ENCODE data around the gene RASAL3.
"Not testable (repeated sequence)": the region's sequence is repeated elsewhere in the genome, so short reads cannot be mapped to it uniquely, and the experiment has no call there.

RASAL3 gene

DNA sequence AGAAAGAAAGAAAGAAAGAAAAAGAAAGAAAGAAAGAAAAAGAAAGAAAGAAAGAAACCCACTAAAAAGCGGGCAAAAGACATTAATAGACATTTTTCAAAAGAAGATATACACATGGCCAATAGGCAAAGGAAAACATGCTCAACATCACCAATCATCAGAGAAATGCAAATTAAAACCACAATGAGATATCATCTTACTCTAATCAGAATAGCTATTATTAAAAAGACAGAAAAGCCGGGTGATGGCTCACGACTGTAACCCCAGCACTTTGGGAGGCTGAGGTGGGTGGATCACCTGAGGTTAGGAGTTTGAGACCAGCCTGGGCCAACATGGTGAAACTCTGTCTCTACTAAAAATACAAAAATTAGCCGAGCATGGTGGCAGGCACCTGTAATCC, 9.5 kb upstream of the RASAL3 start:
- not testable (repeated sequence) for DNase-seq (ENCODE audit: low read depth in 2 of 2)

DNA sequence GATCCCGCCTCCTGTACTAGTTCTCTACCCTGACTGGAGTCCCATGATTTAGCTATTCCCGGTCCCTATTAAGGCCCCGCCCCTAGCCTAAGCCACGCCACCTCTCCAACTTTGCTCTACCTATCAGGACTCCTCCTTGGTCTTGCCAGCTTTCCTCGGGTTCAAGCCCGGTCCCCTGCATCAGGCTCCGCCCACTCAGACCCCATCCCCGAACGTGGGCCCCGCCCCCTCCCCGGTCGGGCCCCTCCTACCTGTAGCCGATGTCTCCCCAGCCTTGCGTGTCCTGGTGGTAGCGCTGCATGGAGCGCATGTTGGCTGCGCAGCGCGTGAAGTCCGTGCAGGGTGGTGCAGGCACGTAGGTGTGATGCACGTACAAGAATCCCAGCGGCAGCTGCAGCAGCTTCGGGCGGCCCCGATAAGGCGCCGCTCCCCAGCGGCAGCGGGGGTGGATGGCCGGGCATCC, 7.3 kb upstream of the RASAL3 start:
- DNase-seq (ENCODE audit: low read depth in 2 of 2), result no peak

DNA sequence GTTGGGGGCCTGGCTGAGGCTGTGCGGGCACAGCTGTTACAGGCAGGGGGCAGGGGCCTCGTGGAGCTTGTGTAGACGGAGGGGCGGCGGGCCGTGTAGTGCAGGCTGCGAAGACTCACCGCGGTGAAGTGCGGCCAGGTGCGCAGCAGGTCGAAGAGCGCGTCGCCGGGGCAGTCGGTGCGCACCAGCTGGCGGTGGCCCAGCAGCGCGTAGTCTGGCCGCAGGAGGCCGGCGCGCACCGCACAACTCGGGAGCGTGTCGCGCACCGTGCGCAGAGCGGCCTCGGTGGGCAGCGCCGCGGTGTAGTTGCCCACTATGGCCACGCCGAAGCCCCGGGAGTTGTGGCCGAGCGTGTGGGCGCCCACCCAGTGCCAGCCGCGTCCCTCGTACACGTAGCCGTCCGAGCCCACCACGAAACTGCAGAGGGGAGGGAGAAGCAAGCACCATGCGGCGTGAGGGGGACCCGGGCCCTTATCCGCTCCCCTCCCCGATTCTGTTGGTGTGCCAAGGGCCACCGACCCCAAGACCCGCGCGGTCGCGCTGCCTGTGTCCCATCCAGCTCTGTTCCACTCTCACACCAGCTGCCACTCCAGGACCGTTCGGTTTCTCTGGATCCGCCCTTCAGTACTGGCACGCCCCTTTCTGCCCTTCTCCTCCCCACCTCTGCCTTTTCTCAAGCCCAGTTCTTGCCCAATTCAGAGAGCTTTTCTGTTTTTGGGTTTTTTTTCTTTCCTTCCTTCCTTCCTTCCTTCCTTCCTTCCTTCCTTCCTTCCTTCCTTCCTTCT, 5.4 kb upstream of the RASAL3 start:
- no peak for DNase-seq (ENCODE audit: low read depth in 2 of 2)

DNA sequence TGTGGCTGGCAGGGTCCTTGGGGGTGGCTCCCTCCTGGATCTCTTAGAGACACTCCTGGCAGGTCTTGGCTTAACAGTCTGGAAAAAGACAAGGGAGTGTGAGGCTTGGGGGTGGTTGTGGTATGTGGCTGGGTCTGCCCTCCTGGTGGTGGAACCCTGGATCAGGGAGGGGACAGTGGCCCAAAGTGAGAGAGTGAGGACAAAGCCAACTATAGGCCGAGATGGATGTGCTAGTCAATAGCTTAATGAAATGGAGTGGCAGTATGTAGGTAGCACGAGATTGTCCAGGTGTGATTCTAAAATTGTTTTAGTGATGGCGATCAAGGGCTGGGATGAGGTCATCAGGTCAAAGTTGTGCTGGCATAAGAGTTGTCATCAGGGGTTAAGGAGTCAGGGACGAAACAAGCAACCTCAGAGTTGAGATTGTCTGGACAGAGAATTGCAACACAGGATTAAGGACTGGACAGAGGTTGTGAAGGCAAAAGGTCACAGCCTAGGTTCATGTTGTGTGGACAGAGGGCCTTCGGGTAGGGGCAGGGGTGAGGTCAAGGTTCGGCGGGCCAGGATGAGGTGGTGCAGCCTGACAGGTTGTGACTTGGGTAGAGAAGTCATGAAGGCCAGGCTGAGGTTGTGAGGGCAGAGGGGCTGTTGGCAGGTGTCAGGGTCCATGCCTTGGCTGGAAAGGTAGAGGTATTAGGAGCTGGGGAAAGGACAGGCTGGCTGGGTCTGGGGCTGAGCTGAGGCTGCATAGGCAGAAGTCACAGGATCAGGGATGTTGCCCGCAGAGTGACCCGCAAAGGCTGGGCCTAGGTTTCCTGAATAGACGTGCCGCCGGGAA, 4.5 kb upstream of the RASAL3 start:
- no peak for DNase-seq (ENCODE audit: low read depth in 2 of 2)

DNA sequence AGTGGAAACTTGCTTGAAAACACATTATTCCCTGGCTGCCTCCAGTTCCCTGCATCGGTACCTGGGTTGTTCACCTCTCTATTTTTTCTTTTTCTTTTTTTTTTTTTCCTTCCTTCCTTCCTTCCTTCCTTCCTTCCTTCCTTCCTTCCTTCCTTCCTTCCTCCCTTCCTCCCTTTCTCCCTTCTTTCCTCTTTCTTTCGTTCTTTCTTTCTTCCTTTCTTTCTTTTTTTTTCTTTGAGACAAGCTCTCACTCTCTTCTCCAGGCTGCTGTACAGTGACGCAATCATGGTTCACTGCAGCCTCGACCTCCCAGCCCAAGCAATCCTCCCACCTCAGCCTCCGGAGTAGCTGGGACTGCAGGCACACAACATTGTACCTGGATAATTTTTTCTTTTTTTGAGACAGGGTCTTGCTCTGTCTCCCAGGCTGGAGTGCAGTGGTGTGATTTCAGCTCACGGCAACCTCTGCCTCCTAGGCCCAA, 3.4 kb upstream of the RASAL3 start:
- no peak for DNase-seq (ENCODE audit: low read depth in 2 of 2)

DNA sequence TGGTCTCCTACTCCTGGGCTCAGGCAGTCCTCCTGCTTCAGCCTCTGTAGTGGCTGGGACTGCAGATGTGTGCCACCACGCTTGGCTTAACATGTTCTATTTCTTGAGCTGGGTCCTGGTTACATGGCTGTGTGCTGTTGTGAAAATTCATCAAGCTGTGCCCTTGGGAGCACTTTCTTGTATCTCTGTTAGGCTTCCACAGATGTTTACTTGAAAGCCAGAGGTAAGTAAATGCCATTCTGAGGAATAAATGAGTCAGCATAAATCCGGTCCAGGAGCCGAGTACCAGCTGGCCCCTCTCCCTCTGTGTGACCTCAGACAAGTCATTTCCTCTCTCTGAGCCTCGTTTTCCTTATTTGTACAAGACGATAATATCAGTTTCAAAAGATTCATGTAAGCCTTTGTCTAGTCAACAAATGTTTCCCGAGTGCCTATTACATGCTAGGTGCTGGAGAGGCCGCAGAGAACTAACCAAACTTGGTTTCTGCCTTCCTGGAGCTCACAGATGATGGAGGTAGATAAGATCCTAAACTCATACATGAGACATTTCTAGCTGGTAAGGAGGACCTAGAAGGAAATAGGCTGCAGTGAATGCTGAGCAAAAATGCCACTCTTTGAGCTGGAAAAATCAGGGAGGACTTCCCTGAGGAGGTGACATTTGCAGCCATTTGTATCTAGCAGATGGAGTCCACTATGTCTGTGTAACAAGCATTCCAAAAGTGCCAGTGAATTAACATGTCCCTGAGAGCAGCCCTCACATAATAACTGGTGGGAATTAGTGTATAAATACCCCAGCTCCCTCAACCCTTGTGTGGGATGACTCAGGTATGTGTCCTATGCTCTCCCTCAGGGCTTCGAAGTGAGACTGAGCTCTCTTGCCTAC, 2.7 kb upstream of the RASAL3 start:
- DNase-seq (ENCODE audit: low read depth in 2 of 2), result no peak

DNA sequence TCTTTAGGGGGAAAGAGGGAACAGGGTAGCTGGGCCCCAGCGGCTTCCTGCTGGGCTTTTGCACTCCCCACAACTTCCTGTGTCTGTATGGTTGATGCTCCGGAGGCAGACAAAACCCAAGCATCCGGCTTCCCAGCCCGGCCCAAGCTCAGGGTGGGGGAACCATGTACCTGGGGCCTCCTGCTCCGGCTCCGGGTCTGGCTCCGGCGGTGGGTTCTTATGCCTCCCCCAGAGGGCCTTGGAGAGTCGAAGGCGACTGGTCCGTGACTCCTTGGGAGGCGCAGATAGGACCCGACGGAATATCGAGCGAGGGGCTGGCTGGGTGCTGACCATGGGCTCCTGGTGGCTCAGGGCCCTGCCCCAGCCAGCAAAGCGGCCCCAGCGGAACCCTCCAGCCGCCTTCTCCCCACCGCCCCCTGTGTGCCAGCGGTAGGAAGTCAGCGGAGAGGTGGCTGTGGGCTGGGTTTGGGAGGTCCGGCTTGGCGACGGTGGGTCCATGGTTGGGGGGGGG, 428 bp downstream of the RASAL3 start:
- DNase-seq (ENCODE audit: low read depth in 2 of 2), result no peak

DNA sequence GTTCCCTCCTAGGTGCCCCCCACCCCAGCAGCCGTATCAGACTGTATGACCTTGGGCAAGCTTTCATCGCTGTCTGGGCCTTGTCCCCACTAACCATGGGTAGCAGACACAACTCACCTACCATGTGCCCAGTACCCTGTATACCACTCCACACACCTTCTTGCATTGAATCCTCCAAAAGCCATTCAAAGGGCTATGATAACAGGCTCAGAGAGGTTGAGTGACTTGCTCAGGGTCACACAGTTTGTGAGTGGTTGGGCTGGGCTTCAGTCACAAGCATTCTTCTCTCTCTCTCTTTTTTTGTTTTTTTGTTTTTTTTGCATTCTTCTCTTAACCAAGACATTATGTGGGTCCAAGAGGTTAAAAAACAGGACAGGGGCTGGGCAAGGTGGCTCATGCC, 2.6 kb downstream of the RASAL3 start:
- DNase-seq (ENCODE audit: low read depth in 2 of 2), result no peak

DNA sequence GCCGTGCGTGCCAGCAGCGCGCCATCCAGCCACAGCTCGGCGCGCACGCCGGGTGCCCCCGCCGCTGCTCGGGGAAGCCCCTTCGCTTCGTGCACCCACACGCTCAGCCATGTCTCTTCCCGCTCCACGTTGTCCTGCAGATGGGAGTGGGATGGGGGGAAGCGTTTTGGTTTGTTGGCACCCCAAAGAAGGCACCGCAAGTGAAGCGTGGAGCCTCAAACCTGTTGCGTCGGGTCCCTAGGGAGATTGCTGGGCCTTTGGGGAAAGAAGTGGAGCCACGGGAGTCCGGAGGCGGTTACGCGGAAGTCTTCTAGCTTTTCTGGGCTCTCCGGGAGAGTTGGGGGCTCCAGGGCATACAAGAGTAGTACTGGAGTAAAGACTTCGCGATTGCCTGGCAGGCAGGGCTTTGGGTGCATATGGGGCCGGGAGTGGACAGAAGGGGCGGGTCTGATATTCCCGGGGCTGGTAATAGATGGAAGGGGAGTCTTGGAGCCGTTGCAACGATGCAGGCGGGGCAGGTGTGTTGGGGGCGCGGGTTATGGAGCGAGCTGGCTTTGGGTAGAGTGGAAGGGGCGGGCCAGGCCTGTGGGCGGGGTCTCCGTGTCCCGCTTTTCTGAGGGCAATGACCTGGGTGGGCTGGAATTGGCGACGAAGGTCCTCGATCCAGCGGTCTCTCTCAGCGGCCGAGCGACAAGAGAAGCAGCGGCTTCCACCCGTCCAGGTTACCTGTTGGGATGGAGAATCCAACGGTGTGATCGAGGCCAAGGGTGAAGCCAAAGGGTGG, 6.5 kb downstream of the RASAL3 start:
- no peak for DNase-seq (ENCODE audit: low read depth in 2 of 2)

DNA sequence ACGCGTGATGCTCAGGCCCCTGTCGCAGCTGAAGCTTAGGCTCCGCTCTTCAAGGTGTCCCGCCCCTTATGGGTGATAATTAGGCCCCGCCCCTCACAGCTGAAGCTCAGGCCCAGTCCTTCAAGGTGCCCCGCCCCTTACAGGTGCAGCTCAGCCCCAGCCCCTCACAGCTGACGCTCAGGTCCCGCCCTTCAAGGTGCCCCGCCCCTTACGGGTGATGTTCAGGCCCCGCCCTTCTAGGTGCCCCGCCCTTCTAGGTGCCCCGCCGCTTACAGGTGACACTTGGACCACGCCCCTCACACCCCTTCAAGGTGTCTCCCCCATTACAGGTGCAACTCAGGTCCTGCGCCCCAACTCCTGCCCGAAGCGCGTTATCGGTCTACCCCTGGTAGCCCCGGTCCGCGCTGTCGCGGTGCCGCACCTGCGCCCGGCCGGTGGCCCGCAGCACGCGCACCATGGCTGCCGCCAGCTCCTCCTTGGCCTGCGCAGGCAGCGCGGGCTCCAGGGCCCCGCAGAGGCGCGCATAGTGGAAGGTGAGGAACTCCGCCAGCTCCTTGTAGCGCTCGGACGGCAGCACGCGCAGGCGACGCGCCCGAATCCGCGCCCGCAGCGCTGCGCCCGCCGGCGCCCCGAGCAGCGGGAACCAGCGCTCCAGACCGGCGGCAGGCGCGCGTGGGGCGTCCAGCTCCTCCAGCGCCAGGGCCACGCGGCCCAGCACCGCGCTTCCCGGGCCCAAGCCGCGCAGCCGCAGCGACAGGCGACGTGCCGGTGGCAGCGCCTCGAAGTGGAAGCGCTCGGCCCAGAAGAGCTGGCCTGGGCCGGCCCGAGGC, 7.3 kb downstream of the RASAL3 start:
- no peak for DNase-seq (ENCODE audit: low read depth in 2 of 2)

DNA sequence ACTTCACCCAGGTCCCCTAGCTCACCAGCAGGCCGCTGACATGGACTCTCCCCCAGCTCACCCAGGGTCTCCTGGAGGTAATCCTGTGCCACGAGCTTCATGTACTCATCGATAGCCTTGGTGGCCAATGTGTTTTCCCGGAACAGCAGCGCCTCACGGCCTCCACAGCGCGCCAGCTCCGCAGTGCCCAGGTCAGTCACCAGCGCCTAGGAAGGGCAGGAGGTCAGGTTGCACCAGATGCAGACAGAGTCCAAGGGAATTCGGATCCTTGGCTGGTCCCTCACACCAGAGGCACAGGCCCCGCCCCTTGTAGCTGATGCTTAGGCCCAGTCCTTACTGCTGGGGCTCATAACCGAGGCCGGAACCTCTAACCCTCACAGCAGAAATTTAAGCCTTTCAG, 7.9 kb downstream of the RASAL3 start:
- no peak for DNase-seq (ENCODE audit: low read depth in 2 of 2)

DNA sequence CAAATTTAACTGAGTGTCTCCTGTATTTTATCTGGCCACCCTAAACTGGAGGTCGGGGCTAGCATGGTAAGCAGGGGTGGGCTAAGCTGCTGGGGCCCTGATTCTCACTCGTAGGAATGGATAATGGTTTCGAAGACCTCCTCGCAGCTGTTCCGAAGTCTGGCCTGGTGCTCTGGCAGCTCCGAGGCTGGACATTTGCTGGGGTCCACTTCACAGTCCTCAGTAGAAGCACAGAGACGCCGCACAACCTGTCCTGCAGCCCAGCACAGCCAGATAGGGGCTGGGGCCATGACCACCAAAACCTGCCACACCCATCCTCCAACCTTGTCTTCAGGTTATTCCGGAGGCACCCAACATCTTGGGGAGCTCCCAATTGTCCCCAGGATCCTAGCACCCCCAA, 8.3 kb downstream of the RASAL3 start:
- DNase-seq (ENCODE audit: low read depth in 2 of 2), result no peak

DNA sequence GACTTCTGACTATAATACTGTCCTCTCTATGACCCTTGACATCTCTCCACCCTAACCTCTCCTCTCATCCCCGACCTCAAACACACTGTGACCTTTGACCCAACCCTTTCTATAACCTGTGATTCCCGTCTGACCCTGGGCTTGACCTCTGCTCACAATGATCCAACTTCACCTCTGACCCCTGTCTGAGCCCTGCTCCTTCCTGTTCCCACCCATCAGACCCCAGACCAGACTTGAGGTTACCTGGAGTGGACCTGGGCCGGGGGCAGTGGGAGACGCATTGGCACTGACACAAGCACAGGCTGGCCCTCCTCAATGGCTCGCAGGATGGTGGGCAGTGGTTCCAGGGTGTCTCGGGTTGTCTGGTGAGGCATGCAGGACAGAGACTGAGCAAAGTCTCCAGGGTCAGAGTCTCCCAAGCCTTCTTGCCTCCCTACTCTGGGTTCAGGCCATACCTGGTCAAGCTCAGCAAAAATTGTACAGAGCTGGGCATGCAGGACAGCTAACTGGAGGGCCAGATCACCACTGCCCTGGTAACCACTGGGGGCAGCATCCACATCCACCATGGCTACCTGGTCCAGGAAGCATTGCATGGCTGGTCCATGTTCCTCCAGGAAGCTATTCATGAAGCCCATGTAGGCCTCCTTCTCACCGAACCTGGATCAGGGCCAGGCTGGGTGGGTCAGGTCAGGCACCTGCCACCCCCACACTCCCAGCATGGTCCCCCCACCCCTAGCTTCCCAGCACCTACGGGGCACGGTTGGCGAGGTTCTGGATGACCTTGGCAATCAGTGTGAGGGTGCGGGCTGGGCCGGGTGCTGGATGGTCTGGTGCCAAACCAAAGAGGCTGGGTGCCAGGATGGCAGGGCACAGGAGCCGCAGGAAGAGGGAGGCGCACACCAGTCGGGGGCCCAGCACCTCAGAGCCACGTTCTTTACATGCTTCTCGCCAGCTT, 10.2 kb downstream of the RASAL3 start:
- DNase-seq (ENCODE audit: low read depth in 2 of 2), result no peak

DNA sequence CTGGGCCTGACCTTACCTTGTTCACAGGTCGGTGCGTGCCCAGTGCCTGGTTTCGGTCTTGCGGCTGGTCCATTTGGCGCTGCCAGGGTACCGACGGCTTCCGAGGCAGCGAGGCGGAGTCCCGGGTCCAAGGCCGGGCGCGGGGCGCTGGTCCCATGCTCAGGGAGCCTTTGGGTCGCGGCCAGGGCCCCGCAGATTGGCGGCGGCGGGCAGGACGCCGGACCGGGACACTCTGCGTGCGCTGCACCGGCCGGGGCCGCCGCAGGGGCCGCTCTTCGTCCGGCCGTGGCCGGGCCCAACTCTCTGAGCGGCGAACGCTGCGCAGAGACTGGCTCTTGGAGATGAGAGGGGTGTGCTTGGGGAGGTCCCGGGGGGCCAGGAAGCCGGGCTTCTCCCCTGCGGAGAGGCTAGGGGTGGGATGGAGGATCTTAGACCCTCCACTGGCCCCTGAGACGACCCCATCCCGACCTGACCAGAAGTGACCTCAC, 11.2 kb downstream of the RASAL3 start:
- no peak for DNase-seq (ENCODE audit: low read depth in 2 of 2)

DNA sequence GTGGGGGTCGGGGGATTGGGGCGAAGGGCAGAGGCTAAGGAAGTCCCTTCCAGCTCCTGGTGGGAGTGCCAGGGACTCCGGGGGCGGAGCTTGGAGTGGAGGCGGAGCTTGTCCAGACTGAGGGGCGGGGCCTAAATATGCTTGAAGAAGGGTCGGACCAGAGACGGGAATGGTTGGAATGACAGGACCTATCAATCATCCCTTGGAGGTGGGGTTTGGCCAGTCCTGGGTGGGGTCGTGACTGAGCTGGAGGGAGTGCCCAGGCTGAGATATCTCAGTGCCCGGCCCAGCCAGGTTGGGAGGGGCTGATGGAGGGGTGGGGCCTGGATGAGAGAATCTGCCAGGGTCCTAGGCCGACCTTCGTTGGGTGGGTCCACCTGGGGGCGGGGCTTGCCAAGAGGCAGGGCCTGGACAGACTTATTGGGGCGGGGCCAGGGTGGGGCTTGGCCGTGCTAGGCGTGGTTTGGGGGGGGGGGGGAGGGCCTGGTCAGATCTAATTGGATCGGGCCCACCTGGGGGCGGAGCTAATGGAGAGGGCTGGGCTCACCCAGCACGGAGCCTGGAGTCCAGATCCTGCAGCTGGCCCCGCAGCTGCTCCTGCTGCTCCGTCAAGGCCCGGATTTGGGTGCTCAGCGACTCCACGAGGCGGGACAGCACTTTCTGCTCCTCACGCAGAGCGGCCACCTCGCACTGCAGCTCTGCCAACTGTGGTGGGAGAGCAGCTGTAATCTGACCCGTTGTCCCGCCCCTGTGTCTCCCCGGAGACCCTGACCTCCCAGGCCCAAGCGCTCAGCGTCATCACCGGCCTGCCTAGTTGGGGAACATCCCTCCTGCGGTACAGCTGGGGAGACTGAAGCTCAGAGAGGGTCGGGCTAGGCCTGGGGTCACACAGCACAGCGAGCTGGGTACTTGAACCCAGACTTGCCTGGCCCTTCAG, 12.0 kb downstream of the RASAL3 start:
- DNase-seq (ENCODE audit: low read depth in 2 of 2), result peak; percentile 42 to 45

DNA sequence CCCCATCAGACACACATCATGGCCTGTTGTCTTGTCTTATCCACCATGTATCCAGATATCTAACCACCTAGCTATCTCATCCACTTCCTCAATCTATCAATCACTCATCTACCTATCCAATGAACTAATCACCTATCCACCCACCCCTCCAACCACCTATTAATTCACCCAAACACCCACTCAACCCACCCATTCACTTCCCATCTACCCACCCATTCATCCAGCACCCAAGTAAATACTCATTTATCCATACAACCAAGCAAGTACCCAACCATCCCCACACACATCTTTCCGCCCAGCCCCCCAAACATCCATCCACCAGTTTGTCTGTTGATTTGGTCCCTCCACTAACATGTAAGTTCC, 13.8 kb downstream of the RASAL3 start:
- no peak for DNase-seq (ENCODE audit: low read depth in 2 of 2)
